Iris pigment epithelial cell (primary cell): ENCODE data around the gene MVP.
"Not testable (repeated sequence)": the region's sequence is repeated elsewhere in the genome, so short reads cannot be mapped to it uniquely, and the experiment has no call there.

Experiments
- DNase-seq: peaks from one replicate; pipeline ENCODE4 v3.0.0-alpha.2; 2011; ENCODE audit warnings: low read depth

Gene MVP

GRCh38 chr16:29815793-29816693 is 4.2 kb upstream of the MVP start, which contains the start of gene PAGR1:
Gene PAGR1 (plus strand): TSS chr16:29816152. CDS start chr16:29816526, 374 bp downstream.
- DNase-seq = peak; percentile 100

GRCh38 chr16:29816694-29817441 is 3.4 kb upstream of the MVP start:
- peak; percentile 66 for DNase-seq

- no peak for DNase-seq
These were observed 2.2 kb upstream of the MVP start for GRCh38 chr16:29818082-29818481.

GRCh38 chr16:29819506-29819905 is 756 bp upstream of the MVP start:
- DNase-seq = no peak

GRCh38 chr16:29820730-29821642 is 724 bp downstream of the MVP start:
- DNase-seq = no peak

GRCh38 chr16:29821643-29822115 is 1.4 kb downstream of the MVP start:
- DNase-seq = peak; percentile 82

- DNase-seq = peak; percentile 84
These were observed 4.4 kb downstream of the MVP start for GRCh38 chr16:29824589-29825144.

GRCh38 chr16:29825145-29826044 is 5.1 kb downstream of the MVP start:
- DNase-seq = peak; percentile 87

- DNase-seq = no peak
These were observed 6.1 kb downstream of the MVP start for GRCh38 chr16:29826342-29826695.

DNA sequence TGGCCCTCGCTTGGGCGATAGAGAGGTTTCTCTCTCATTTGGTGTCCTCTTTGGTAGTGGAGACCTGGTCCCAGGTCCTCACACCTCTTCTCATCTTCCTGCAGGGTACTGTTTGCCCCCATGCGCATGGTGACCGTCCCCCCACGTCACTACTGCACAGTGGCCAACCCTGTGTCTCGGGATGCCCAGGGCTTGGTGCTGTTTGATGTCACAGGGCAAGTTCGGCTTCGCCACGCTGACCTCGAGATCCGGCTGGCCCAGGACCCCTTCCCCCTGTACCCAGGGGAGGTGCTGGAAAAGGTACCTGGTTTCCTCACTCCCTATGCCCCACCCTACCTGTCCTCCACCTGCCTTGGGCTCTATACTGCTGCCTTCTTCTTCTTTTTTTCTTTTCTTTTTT is 10.5 kb downstream of the MVP start:
- DNase-seq = no peak

DNA sequence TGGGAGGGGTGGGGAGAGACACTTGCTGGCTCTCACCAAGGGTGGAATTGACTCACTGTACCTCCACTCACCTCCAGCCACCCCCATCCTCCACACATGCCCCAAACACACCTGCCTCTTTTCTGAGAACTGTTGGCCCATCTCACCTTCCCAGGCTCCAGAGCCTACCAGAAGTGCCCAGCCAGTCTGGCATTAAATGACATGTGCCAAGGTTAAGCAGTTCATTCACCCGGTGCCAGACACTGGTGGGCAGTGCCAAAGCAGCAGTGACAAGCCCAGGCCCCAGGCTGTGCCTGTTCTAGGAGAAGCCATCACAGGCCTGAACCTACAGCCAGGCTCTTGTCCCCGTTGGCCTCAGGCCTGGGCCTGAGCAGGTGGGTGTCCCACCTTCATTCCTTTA is 11.2 kb downstream of the MVP start:
- DNase-seq = no peak

DNA sequence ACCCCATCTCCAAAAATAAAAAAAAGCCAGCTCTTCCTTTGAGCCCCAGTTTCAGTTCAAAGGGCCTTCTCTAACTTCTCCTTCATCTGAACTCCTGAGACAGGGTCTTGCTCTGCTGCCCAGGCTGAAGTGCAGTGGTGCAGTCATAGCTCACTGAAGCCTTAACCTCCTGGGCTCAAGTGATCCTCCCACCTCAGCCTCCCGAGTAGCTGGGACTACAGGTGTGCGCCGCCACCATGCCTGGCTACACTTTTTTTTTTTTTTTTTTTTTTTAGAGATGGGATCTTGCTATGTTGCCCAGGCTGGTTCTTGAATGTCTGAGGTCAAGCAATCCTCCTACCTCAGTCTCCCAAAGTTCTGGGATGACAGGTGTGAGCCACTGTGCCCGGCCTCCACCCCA is 13.0 kb downstream of the MVP start:
- DNase-seq = not testable (repeated sequence)

DNA sequence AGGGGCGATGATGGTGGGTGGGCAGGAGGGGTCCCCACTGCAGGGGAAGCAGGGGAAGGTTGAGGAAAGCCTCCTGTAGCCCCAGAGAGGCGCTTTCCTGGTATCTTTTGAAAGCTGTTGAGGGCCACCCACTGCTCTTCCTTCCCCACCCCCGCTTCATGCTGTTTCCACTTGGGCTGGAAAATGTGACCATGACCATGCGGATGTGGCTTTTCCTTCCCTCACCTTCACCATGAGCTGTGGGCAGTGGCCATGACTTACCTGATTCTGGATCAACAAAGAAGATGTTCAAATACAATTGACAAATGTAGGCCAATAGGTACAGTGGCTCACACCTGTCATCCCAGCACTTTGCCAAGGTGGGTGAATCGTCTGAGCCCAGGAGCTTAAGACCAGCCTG is 13.8 kb downstream of the MVP start:
- no peak for DNase-seq

DNA sequence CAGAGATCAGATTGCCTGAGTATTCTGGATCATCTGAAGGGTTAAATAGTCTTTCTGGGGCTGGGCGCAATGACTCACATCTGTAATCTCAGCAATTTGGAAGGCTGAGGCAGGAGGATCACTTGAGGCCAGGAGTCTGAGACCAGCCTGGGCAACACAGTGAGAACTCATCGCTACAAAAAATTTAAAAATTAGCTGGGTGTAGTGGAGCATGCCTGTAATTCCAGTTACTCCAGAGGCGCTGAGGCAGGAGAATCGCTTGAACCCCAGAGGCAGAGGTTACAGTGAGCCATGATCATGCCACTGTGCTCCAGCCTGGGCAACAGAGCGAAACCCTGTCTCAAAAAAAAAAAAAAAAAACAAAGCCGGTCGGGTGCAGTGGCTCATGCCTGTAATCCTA is 15.7 kb downstream of the MVP start:
- no peak for DNase-seq

GRCh38 chr16:29836623-29837022 is 16.4 kb downstream of the MVP start:
- DNase-seq = no peak

GRCh38 chr16:29837841-29838240 is 17.6 kb downstream of the MVP start:
- no peak for DNase-seq

- no peak for DNase-seq
These were observed 19.6 kb downstream of the MVP start for GRCh38 chr16:29839822-29840221.

DNA sequence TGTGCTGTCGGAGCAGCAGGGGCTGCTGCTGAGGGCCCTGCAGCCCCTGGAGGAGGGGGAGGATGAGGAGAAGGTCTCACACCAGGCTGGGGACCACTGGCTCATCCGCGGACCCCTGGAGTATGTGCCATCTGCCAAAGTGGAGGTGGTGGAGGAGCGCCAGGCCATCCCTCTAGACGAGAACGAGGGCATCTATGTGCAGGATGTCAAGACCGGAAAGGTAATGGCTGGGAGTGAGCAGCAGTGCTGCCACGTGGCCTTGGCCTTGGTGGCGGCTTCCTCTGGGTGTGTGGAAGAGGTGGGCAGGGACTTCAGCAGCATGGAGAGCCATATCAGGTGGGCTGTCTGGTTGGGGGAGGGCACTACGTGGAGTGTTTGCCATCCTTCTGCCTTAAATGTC is 20.0 kb downstream of the MVP start:
- DNase-seq = no peak

GRCh38 chr16:29841631-29842030 is 21.4 kb downstream of the MVP start:
- DNase-seq = no peak

DNA sequence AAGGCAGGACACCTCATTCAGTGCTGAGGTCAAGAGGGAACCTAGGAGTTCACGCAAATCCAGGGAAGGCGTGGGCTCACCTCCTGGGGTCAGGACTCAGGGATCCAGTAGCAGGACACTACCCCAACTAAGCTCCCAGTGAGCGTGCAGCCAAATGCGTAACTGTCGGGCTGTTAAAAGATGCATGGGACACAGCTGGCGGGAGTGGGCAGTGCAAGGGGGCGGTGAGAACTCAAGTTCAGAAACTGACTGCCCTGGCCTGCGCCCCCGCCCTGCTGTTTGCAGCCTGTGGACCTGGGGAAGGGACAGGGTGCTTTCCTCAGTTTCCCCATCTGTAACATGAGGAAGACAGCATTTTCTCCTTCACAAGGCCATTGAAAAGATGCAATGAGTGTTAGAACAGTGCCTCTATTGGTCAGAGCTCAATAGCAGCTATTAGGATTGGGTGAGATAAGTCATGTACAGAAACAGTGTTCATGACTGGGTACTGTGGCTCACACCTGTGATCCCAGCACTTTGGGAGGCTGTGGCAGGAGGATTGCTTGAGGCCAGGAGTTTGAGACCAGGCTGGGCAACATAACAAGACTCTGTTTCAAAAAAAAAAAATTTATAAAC is 22.6 kb downstream of the MVP start:
- no peak for DNase-seq
